ENCODE data around the gene FBXO47. TPM values are rescaled to one million over a fixed set of nuclear protein-coding genes. Genes with fewer than 3 reads are reported as not detected.

FBXO47 gene
- total and polyA plus RNA-seq, 2 of the 4 experiments (the other 2 are of a cell fraction) = under 0.01 TPM; not detected in 1

Small RNAs within 50 kb of the gene (microRNA-seq; reads per million reads assigned to microRNA genes)
- 0.73 to 2.1 reads per million in 2 experiments for gene MIR6779 (ENCODE audit: insufficient read depth in 1 of 2, insufficient read length in 1 of 2, unreplicated experiment in 1 of 2)

Small RNAs within 50 kb of the gene (small RNA-seq; reads per million reads assigned to genes)
- gene MIR6779 = 0 reads per million in 5 experiments

Other genes starting within 250 kb of the FBXO47 start
- gene CISD3, start 237.1 kb downstream of the FBXO47 start, total RNA-seq (2012; rRNA removed) = 1.3 and 1.4 TPM in 2 replicates
- 14.1 and 20.3 TPM in 2 replicates for gene CISD3, start 237.1 kb downstream of the FBXO47 start, polyA plus RNA-seq (2012; rRNA removed)
- 1.1 and 1.4 TPM in 2 replicates for gene PCGF2, start 219.1 kb downstream of the FBXO47 start, total RNA-seq (2012; rRNA removed)
- 18.2 and 27.8 TPM in 2 replicates for gene PCGF2, start 219.1 kb downstream of the FBXO47 start, polyA plus RNA-seq (2012; rRNA removed)
- gene PSMB3, start 214.7 kb downstream of the FBXO47 start, total RNA-seq (2012; rRNA removed) = 510 and 828 TPM in 2 replicates
- 480 and 525 TPM in 2 replicates for gene PSMB3, start 214.7 kb downstream of the FBXO47 start, polyA plus RNA-seq (2012; rRNA removed)
- 40.0 and 40.8 TPM in 2 replicates for gene PIP4K2B, start 167.8 kb downstream of the FBXO47 start, total RNA-seq (2012; rRNA removed)
- 29.3 and 40.2 TPM in 2 replicates for gene PIP4K2B, start 167.8 kb downstream of the FBXO47 start, polyA plus RNA-seq (2012; rRNA removed)
- gene CWC25, start 142.1 kb downstream of the FBXO47 start, total RNA-seq (2012; rRNA removed) = 9.1 and 9.7 TPM in 2 replicates
- 14.9 and 16.1 TPM in 2 replicates for gene CWC25, start 142.1 kb downstream of the FBXO47 start, polyA plus RNA-seq (2012; rRNA removed)
- 1,170 and 2,401 TPM in 2 replicates for gene RPL23, start 113.7 kb downstream of the FBXO47 start, total RNA-seq (2012; rRNA removed)
- 1,882 and 2,308 TPM in 2 replicates for gene RPL23, start 113.7 kb downstream of the FBXO47 start, polyA plus RNA-seq (2012; rRNA removed)
- gene LASP1, start 97.3 kb downstream of the FBXO47 start, total RNA-seq (2012; rRNA removed) = 79.8 and 113 TPM in 2 replicates
- 262 and 304 TPM in 2 replicates for gene LASP1, start 97.3 kb downstream of the FBXO47 start, polyA plus RNA-seq (2012; rRNA removed)
- under 0.01 and 0.28 TPM in 2 replicates for gene PLXDC1, start 184.2 kb upstream of the FBXO47 start, total RNA-seq (2012; rRNA removed)
- 0.37 and 0.50 TPM in 2 replicates for gene PLXDC1, start 184.2 kb upstream of the FBXO47 start, polyA plus RNA-seq (2012; rRNA removed)
- not detected in 2 replicates for gene ARL5C, start 198.8 kb upstream of the FBXO47 start, total RNA-seq (2012; rRNA removed)
- not detected in 2 replicates for gene ARL5C, start 198.8 kb upstream of the FBXO47 start, polyA plus RNA-seq (2012; rRNA removed)
- 2.5 TPM in 2 replicates for gene CACNB1, start 230.3 kb upstream of the FBXO47 start, total RNA-seq (2012; rRNA removed)
- gene CACNB1, start 230.3 kb upstream of the FBXO47 start, polyA plus RNA-seq (2012; rRNA removed) = 7.3 and 8.6 TPM in 2 replicates
- gene RPL19, start 232.9 kb upstream of the FBXO47 start, total RNA-seq (2012; rRNA removed) = 2,298 and 2,466 TPM in 2 replicates
- gene RPL19, start 232.9 kb upstream of the FBXO47 start, polyA plus RNA-seq (2012; rRNA removed) = 2,030 and 2,101 TPM in 2 replicates